ENCODE data around the gene HK2.

GRCh38 chr2:74908748-74909444 lies 75.0 kb downstream of the HK2 start:
- TF ChIP-seq POLR2AphosphoS5 (IDR thresholded peaks at IDR 0.05; ENCODE audit: low read depth, low read length) (no peak), POLR2A (IDR thresholded peaks at IDR 0.05; ENCODE audit: low read depth, low read length) (no peak), TAF1 (IDR thresholded peaks at IDR 0.05; ENCODE audit: low read depth, low read length) (no peak), PAX5 (IDR thresholded peaks at IDR 0.05; ENCODE audit: insufficient read depth, low read length, severe bottlenecking) (no peak)

Data from GM12891 (cell line).